HepG2 (cell line): ENCODE data around the gene POU3F1. TPM values are rescaled to one million over a fixed set of nuclear protein-coding genes. Genes with fewer than 3 reads are reported as not detected.

Experiments
- ATAC-seq: fragments of 200-7000 bp; cut with Tn5 transposase; 3 replicates; pipeline ENCODE4 v1.9.1; 2020; ENCODE audit warnings: mild to moderate bottlenecking, moderate library complexity
- BruUV-seq: library from RNA; stranded (reverse); fragments of 400-500 nt; replicated peaks from 2 replicates; lab custom pipeline; 2021; lab: Mats Ljungman, UMichigan
- CTCF ChIA-PET: fragments of 300-600 bp; formaldehyde crosslinking; extraction: SDS; loops from one replicate; lab custom pipeline; 2021; ENCODE audit warnings: low total read pairs, inconsistent platforms, low intra/inter-chr PET ratio; lab: Yijun Ruan, JAX
- POLR2A ChIA-PET: fragments of 350-600 bp; sonication (Branson Sonifier 250); formaldehyde crosslinking; loops from one replicate; lab custom pipeline; 2020; ENCODE audit warnings: antibody characterized with exemption, inconsistent platforms; lab: Yijun Ruan, JAX
- DNase-seq: peaks from one replicate; pipeline ENCODE4 v3.0.0-alpha.2; 2015; ENCODE audit warnings: low spot score
- FAIRE-seq: peaks from 3 replicates; lab custom pipeline; 2011; peaks lifted over from hg19 to GRCh38; lab: Jason Lieb, UNC
- H2AFZ ChIP-seq: one replicate; pipeline ENCODE4 v1.6.1; 2011; ENCODE audit warnings: low read length, inconsistent platforms
- H3K27ac ChIP-seq: fragments of 300-600 bp; 3 replicates; pipeline ENCODE4 v1.8.0; 2011; ENCODE audit warnings: mixed run types, mild to moderate bottlenecking, mixed read lengths, low read length, inconsistent platforms; ENCODE audit not compliant: insufficient read depth; ENCODE audit errors: extremely low read length
- H3K27me3 ChIP-seq, 2 experiments: fragments of 200-600 bp in 1 of 2; 2 replicates in 1 of 2; 3 replicates in 1 of 2; pipeline versions ENCODE4 v1.6.0 to v1.8.0; 2011; ENCODE audit warnings: low read length in 2 of 2, mild to moderate bottlenecking in 2 of 2, moderate library complexity in 2 of 2, inconsistent platforms in 1 of 2; ENCODE audit not compliant: insufficient read depth in 2 of 2, control insufficient read depth in 1 of 2
- H3K36me3 ChIP-seq, 2 experiments: fragments of 200-600 bp in 1 of 2; replicated peaks in 1 of 2; 2 replicates in 1 of 2; 3 replicates in 1 of 2; pipeline versions ENCODE4 v1.5.1 to v1.8.0; 2011; ENCODE audit warnings: low read length in 2 of 2, inconsistent platforms in 1 of 2; ENCODE audit not compliant: insufficient read depth in 2 of 2, control insufficient read depth in 1 of 2
- H3K4me1 ChIP-seq: 2 replicates; pipeline ENCODE4 v1.5.1; 2012; ENCODE audit warnings: low read length, inconsistent platforms; ENCODE audit not compliant: insufficient read depth
- H3K4me2 ChIP-seq: 2 replicates; pipeline ENCODE4 v1.6.0; 2011; ENCODE audit warnings: low read depth, low read length, inconsistent platforms
- H3K4me3 ChIP-seq, 3 experiments: fragments of 200-600 bp in 1 of 3; sonication (generic), shearing (Covaris generic) in 1 of 3; replicated peaks in 1 of 3; 2 replicates each; pipeline ENCODE4 v1.5.1; 2011 to 2016; ENCODE audit warnings: low read length in 3 of 3, inconsistent platforms in 2 of 3, low read depth in 2 of 3, mild to moderate bottlenecking in 2 of 3, control low read depth in 1 of 3, mixed read lengths in 1 of 3; ENCODE audit not compliant: insufficient read depth in 1 of 3
- H3K79me2 ChIP-seq: one replicate; pipeline ENCODE4 v1.6.1; 2011; ENCODE audit warnings: low read length, inconsistent platforms; ENCODE audit not compliant: insufficient read depth
- H3K9ac ChIP-seq: 2 replicates; pipeline ENCODE4 v1.6.0; 2011; ENCODE audit warnings: mild to moderate bottlenecking, low read depth, low read length, inconsistent platforms; ENCODE audit not compliant: insufficient read depth
- H3K9me3 ChIP-seq: 2 replicates; pipeline ENCODE4 v1.5.1; 2012; ENCODE audit warnings: mild to moderate bottlenecking, low read length
- H4K20me1 ChIP-seq: 2 replicates; pipeline ENCODE4 v1.6.0; 2011; ENCODE audit warnings: inconsistent platforms, mild to moderate bottlenecking, low read length, moderate library complexity; ENCODE audit not compliant: insufficient read depth
- AGO2 ChIP-seq: fragments of 200-400 bp; formaldehyde crosslinking; optimal IDR thresholded peaks from 2 replicates; pipeline ENCODE3; 2017; ENCODE audit warnings: mild to moderate bottlenecking, low read depth, low read length, moderate library complexity
- CBFB ChIP-seq: sonication (generic); formaldehyde crosslinking; IDR thresholded peaks from 2 replicates; pipeline ENCODE4 v1.4.0; 2020; ENCODE audit warnings: missing genetic modification reagents
- CREB1 ChIP-seq, 2 experiments: fragments of 450-650 bp in 1 of 2; IDR thresholded peaks; 2 replicates each; pipeline ENCODE4 v1.6.1; 2016 to 2017; ENCODE audit warnings: control low read depth in 1 of 2, mild to moderate bottlenecking in 1 of 2, missing compliant biosample characterization in 1 of 2, missing genetic modification characterization in 1 of 2
- HNRNPLL ChIP-seq: fragments of 200-400 bp; formaldehyde crosslinking; IDR thresholded peaks from 2 replicates; pipeline ENCODE4 v1.6.1; 2017; ENCODE audit warnings: mild to moderate bottlenecking, low read depth, low read length; ENCODE audit not compliant: poor library complexity, severe bottlenecking
- MBD4 ChIP-seq: IDR thresholded peaks from 2 replicates; pipeline ENCODE4 v1.6.1; 2012; ENCODE audit warnings: low read length, inconsistent platforms, borderline replicate concordance
- SMARCE1 ChIP-seq: fragments of 450-650 bp; IDR thresholded peaks from 2 replicates; pipeline ENCODE4 v1.6.1; 2017; ENCODE audit warnings: borderline replicate concordance
- SMC3 ChIP-seq: IDR thresholded peaks from 2 replicates; pipeline ENCODE4 v1.6.1; 2011; ENCODE audit warnings: low read length, improper control_type of control experiment
- TARDBP ChIP-seq: sonication (generic); formaldehyde crosslinking; IDR thresholded peaks from 2 replicates; pipeline ENCODE4 v1.8.0; 2022; ENCODE audit warnings: mild to moderate bottlenecking, missing genetic modification reagents
- ZBTB21 ChIP-seq: sonication (generic); formaldehyde crosslinking; IDR thresholded peaks from 2 replicates; pipeline ENCODE4 v1.4.0; 2020; ENCODE audit warnings: missing genetic modification reagents
- ZBTB33 ChIP-seq: sonication (generic); formaldehyde crosslinking; IDR thresholded peaks from 2 replicates; pipeline ENCODE4 v1.4.0; 2020; ENCODE audit warnings: missing genetic modification reagents
- ZNF263 ChIP-seq: sonication (generic); formaldehyde crosslinking; IDR thresholded peaks from 2 replicates; pipeline ENCODE4 v1.4.0; 2020; ENCODE audit warnings: missing genetic modification reagents
- ZNF646 ChIP-seq: sonication (generic); formaldehyde crosslinking; IDR thresholded peaks from 2 replicates; pipeline ENCODE4 v1.9.0; 2021; ENCODE audit warnings: mild to moderate bottlenecking, missing genetic modification reagents
- WGBS: methylation state at CpG from one replicate; pipeline ENCODE4 v1.1.6; 2017; ENCODE audit warnings: low lambda C conversion rate; 5-methylcytosine and 5-hydroxymethylcytosine counted together
- in situ Hi-C: cut with HindIII; loops from 2 replicates; pipeline ENCODE4 v1.10.0; 2017; ENCODE audit warnings: low pct_unique_long_range_greater_than_20kb; ENCODE audit not compliant: extremely low pct_ligation_motif_present
- intact Hi-C: fragments of 100-400 bp; cut with micrococcal nuclease; formaldehyde crosslinking; loops from one replicate; pipeline ENCODE4 v1.10.0; 2022; ENCODE audit not compliant: unreplicated experiment
- polyA plus RNA-seq, 8 experiments: library from polyadenylated mRNA; depleted of rRNA in 3 of 8; stranded (reverse) in 7 of 8; unstranded in 1 of 8; fragments of >200 nt; fragmentation: Illumina TruSeq in 4 of 8; extraction: Trizol in 4 of 8; gene quantifications; 2 replicates each; pipeline versions ENCODE4 v1.2.1 to v1.2.3, GENCODE V29; 2011 to 2016; ENCODE audit warnings: low read depth in 4 of 8, missing spikeins in 1 of 8, mixed read lengths in 1 of 8; ENCODE audit not compliant: insufficient read depth in 1 of 8
- total RNA-seq, 5 experiments: library from RNA; depleted of rRNA; stranded (reverse); fragments of >200 nt; fragmentation: Illumina TruSeq; extraction: Trizol; gene quantifications; 2 replicates each; pipeline ENCODE4 v1.2.3, GENCODE V29; 2016; ENCODE audit warnings: low read depth in 1 of 5

The POU3F1 gene
- total and polyA plus RNA-seq, 2 of the 13 experiments (the other 11 are each of a cell fraction or from before 2014, with no cell fraction given): not detected

- Histone ChIP-seq H3K27me3 (0 out of 5 replicates have a peak, but pooled peaks cover 0 to 3% of the 10 kb centered on the region in 2 experiments), H3K9ac (no peak overlapping the region), H4K20me1 (no peaks in the 10 kb centered on the region), H3K4me3 (no peak overlapping the region), H2AFZ (no peak overlapping the region), H3K4me2 (no peak overlapping the region), H3K27ac (no peak overlapping the region), H3K36me3 (peaks cover 8 to 16% of the 10 kb centered on the region in 2 experiments; a peak in 4 of 5 replicates), H3K79me2 (no peaks in the 10 kb centered on the region), H3K9me3 (no peaks in the 10 kb centered on the region), H3K4me1 (peaks cover 25% of the 10 kb centered on the region)
- TF ChIP-seq ZNF263: no peak
- no peak for TF ChIP-seq ZNF646
- TF ChIP-seq SMC3: no peak
- TF ChIP-seq TARDBP (CRISPR knock-in tag): no peak
- TF ChIP-seq HNRNPLL: no peak
- no peak for TF ChIP-seq CBFB (CRISPR knock-in tag)
- TF ChIP-seq ZBTB21 (CRISPR knock-in tag): no peak
- TF ChIP-seq AGO2: peak; percentile 50
- TF ChIP-seq CREB1 (IDR thresholded peaks at IDR 0.05): no peak
- TF ChIP-seq CREB1 (CRISPR knock-in tag; IDR thresholded peaks at IDR 0.05): no peak
- TF ChIP-seq MBD4: no peak
- TF ChIP-seq ZBTB33 (CRISPR knock-in tag): peak; percentile 99
- TF ChIP-seq SMARCE1: no peak
- FAIRE-seq: no peak
- ChIA-PET POLR2A (interaction anchor here (1.2 kb wide), 1 partner anchor 16 kb away, joined by 3 read pairs; the partner anchor contains the start of gene UTP11), CTCF (no interaction called here)
- BruUV-seq: no TSS peak
- no peak for DNase-seq
- in situ Hi-C loops (no loop called here), intact Hi-C loops (no loop called here)
- WGBS: 91% methylated on average over 20 of the region's 23 CpGs
- peak; percentile 6 for ATAC-seq
Measured at GRCh38 chr1:38029081-38029681, 17.4 kb downstream of the POU3F1 start.
